ENCODE measurements around the gene SPEF1.
"Not testable (repeated sequence)": the region's sequence is repeated elsewhere in the genome, so short reads cannot be mapped to it uniquely, and the experiment has no call there.

Gene SPEF1

GRCh38 chr20:3781153-3781910 is at the start of gene SPEF1:
Gene SPEF1 (minus strand): TSS chr20:3781448. CDS start chr20:3781287, 161 bp downstream.
- peak; percentile 93 to 94 for DNase-seq (ENCODE audit: low read depth in 2 of 2)

GRCh38 chr20:3829891-3830290 is 48.6 kb upstream of the SPEF1 start:
- not testable (repeated sequence) for H3K4me3 ChIP-seq (replicated peaks in 1 of 2; ENCODE audit: low read depth in 2 of 2, low read length in 2 of 2); DNase-seq (ENCODE audit: low read depth in 2 of 2)

More at GRCh38 chr20:3781153-3781910, at the start of gene SPEF1:
- peak within 1 kb of the TSS; percentile 40 to 47 for H3K4me3 ChIP-seq (replicated peaks in 1 of 2; ENCODE audit: low read depth in 2 of 2, low read length in 2 of 2)
- peak; percentile 41 for TF ChIP-seq CTCF (IDR thresholded peaks at IDR 0.05; ENCODE audit: low read depth, low read length)

- no peak for TF ChIP-seq CTCF (IDR thresholded peaks at IDR 0.05; ENCODE audit: low read depth, low read length)
- no peak overlapping the region for H3K4me3 ChIP-seq (replicated peaks in 1 of 2; ENCODE audit: low read depth in 2 of 2, low read length in 2 of 2)
- no peak for DNase-seq (ENCODE audit: low read depth in 2 of 2)
Measured at GRCh38 chr20:3828798-3829197, 47.5 kb upstream of the SPEF1 start.

- peak in 1 of 2 donors; percentile 28 for DNase-seq (ENCODE audit: low read depth in 2 of 2)
- H3K4me3 ChIP-seq (replicated peaks in 1 of 2; ENCODE audit: low read depth in 2 of 2, low read length in 2 of 2) = no peak overlapping the region
- no peak for TF ChIP-seq CTCF (IDR thresholded peaks at IDR 0.05; ENCODE audit: low read depth, low read length)
Measured at GRCh38 chr20:3826420-3826819, 45.2 kb upstream of the SPEF1 start.

GRCh38 chr20:3825526-3825925 is 44.3 kb upstream of the SPEF1 start:
- no peak for TF ChIP-seq CTCF (IDR thresholded peaks at IDR 0.05; ENCODE audit: low read depth, low read length)

GRCh38 chr20:3823881-3824280 is 42.6 kb upstream of the SPEF1 start:
- H3K4me3 ChIP-seq (replicated peaks in 1 of 2; ENCODE audit: low read depth in 2 of 2, low read length in 2 of 2) = no peak overlapping the region
- TF ChIP-seq CTCF (IDR thresholded peaks at IDR 0.05; ENCODE audit: low read depth, low read length) = no peak

More at GRCh38 chr20:3825526-3825925, 44.3 kb upstream of the SPEF1 start:
- H3K4me3 ChIP-seq (replicated peaks in 1 of 2; ENCODE audit: low read depth in 2 of 2, low read length in 2 of 2) = no peak overlapping the region
- no peak for DNase-seq (ENCODE audit: low read depth in 2 of 2)

GRCh38 chr20:3821996-3822395 is 40.7 kb upstream of the SPEF1 start:
- DNase-seq (ENCODE audit: low read depth in 2 of 2) = no peak
- TF ChIP-seq CTCF (IDR thresholded peaks at IDR 0.05; ENCODE audit: low read depth, low read length) = no peak
- no peak overlapping the region for H3K4me3 ChIP-seq (replicated peaks in 1 of 2; ENCODE audit: low read depth in 2 of 2, low read length in 2 of 2)

More at GRCh38 chr20:3823881-3824280, 42.6 kb upstream of the SPEF1 start:
- DNase-seq (ENCODE audit: low read depth in 2 of 2) = no peak

Data from cardiac fibroblast (primary cell).